ENCODE measurements around the gene SP1. TPM values are rescaled to one million over a fixed set of nuclear protein-coding genes. Genes with fewer than 3 reads are reported as not detected.
"Not testable (repeated sequence)": the region's sequence is repeated elsewhere in the genome, so short reads cannot be mapped to it uniquely, and the experiment has no call there.

The SP1 gene
- total and polyA plus RNA-seq, 11 donors = 7.9 to 48.8 (median 29.5) TPM

- ATAC-seq (no peak), DNase-seq (no peak)
- H3K4me1 ChIP-seq = peaks cover 0 to 8% (median 0%) of the 10 kb centered on the region in 12 donors
- no peak overlapping the region for H3K4me3 ChIP-seq
- intact Hi-C loops (cut with DNase I) = loop anchor here in 1 of 10 donors (5.0 kb wide), 1 partner anchor 79 kb away; the partner anchor contains the start of gene NPFF
- H3K9me3 ChIP-seq = no peaks in the 10 kb centered on the region
- H3K36me3 ChIP-seq = no peaks in the 10 kb centered on the region
- no peaks in the 10 kb centered on the region for H3K27me3 ChIP-seq
- H3K27ac ChIP-seq = no peak overlapping the region
- 90 to 93% (median 91%) methylated on average over 7 of the region's 7 CpGs for WGBS, 4 donors
- TF ChIP-seq CTCF (IDR thresholded peaks at IDR 0.05) (no peak), POLR2A (IDR thresholded peaks at IDR 0.05) (no peak)
Observed at GRCh38 chr12:53428741-53429140, 48.8 kb downstream of the SP1 start.

GRCh38 chr12:53430116-53430515, 50.1 kb downstream of the SP1 start:
- DNase-seq (no peak), ATAC-seq (no peak)
- Histone ChIP-seq H3K27me3 (no peaks in the 10 kb centered on the region), H3K9me3 (no peaks in the 10 kb centered on the region), H3K27ac (no peak overlapping the region), H3K4me3 (no peak overlapping the region), H3K4me1 (peaks cover 0 to under 1% (median 0%) of the 10 kb centered on the region in 12 donors), H3K36me3 (no peaks in the 10 kb centered on the region)
- intact Hi-C loops (cut with DNase I) = no loop called here
- TF ChIP-seq POLR2A (IDR thresholded peaks at IDR 0.05) = no peak
- no peak for TF ChIP-seq CTCF (IDR thresholded peaks at IDR 0.05)
- 82 to 90% (median 88%) methylated on average over 5 of the region's 5 CpGs for WGBS, 4 donors

- H3K4me3 ChIP-seq = no peak overlapping the region
- H3K27me3 ChIP-seq = no peaks in the 10 kb centered on the region
- DNase-seq (no peak), ATAC-seq (no peak)
- intact Hi-C loops (cut with DNase I) = no loop called here
- H3K9me3 ChIP-seq = no peaks in the 10 kb centered on the region
- 78 to 86% (median 82%) methylated on average over 6 to 7 of the region's 7 CpGs for WGBS, 4 donors
- no peaks in the 10 kb centered on the region for H3K4me1 ChIP-seq
- H3K27ac ChIP-seq = no peak overlapping the region
- no peak for TF ChIP-seq CTCF (IDR thresholded peaks at IDR 0.05)
- TF ChIP-seq POLR2A (IDR thresholded peaks at IDR 0.05) = no peak
- no peaks in the 10 kb centered on the region for H3K36me3 ChIP-seq
Observed at GRCh38 chr12:53431187-53431586, 51.2 kb downstream of the SP1 start.

GRCh38 chr12:53435326-53435725, 55.4 kb downstream of the SP1 start:
- intact Hi-C loops (cut with DNase I); H3K36me3 ChIP-seq; H3K4me3 ChIP-seq; H3K27me3 ChIP-seq; ATAC-seq; H3K27ac ChIP-seq; H3K9me3 ChIP-seq; DNase-seq; H3K4me1 ChIP-seq: not testable (repeated sequence)
- 92 to 98% (median 95%) methylated on average over 9 of the region's 9 CpGs for WGBS, 4 donors

GRCh38 chr12:53439582-53439981, 59.6 kb downstream of the SP1 start:
- H3K27ac ChIP-seq; DNase-seq; intact Hi-C loops (cut with DNase I); ATAC-seq; H3K4me3 ChIP-seq; H3K27me3 ChIP-seq; H3K9me3 ChIP-seq: not testable (repeated sequence)
- peaks cover 5 to 28% (median 12%) of the 10 kb centered on the region in 12 donors for H3K4me1 ChIP-seq
- H3K36me3 ChIP-seq = peaks cover 0 to 11% (median 9%) of the 10 kb centered on the region in 9 donors

Data from heart left ventricle (tissue), 16 donors.